Measurements from ENCODE around the gene NLGN3.

- no peak for TF ChIP-seq CTCF (IDR thresholded peaks at IDR 0.05; ENCODE audit: extremely low read depth in 1 of 2, insufficient read depth in 1 of 2, low read depth in 1 of 2, low read length in 2 of 2)
- no peak for TF ChIP-seq EZH2 (IDR thresholded peaks at IDR 0.05; ENCODE audit: borderline replicate concordance, low read depth, low read length, severe bottlenecking)
- TF ChIP-seq FOS (IDR thresholded peaks at IDR 0.05; ENCODE audit: borderline replicate concordance, insufficient read depth, low read length): no peak
- no peak for TF ChIP-seq POLR2A (IDR thresholded peaks at IDR 0.05; ENCODE audit: low read depth, low read length)
- TF ChIP-seq POLR2AphosphoS5 (IDR thresholded peaks at IDR 0.05; ENCODE audit: insufficient read depth, low read depth, low read length): no peak
- TF ChIP-seq MAX (IDR thresholded peaks at IDR 0.05; ENCODE audit: insufficient read depth, insufficient read length): no peak
- TF ChIP-seq JUN (IDR thresholded peaks at IDR 0.05; ENCODE audit: borderline replicate concordance, insufficient read depth, insufficient read length, low read depth): no peak
- TF ChIP-seq MYC (IDR thresholded peaks at IDR 0.05; ENCODE audit: low read depth, low read length): no peak
- TF ChIP-seq GATA2 (IDR thresholded peaks at IDR 0.05; ENCODE audit: insufficient read depth, insufficient read length, low read depth, low read length): no peak
Measured at GRCh38 chrX:71182871-71183270, 38.2 kb downstream of the NLGN3 start.
